ENCODE data around the gene KCNK13. TPM values are rescaled to one million over a fixed set of nuclear protein-coding genes. Genes with fewer than 3 reads are reported as not detected.
"Not testable (repeated sequence)": the region's sequence is repeated elsewhere in the genome, so short reads cannot be mapped to it uniquely, and the experiment has no call there.

The KCNK13 gene
- under 0.01 TPM for total RNA-seq

GRCh38 chr14:90061685-90062126, at the start of gene KCNK13:
Gene KCNK13, plus strand, starts transcription at chr14:90061994. Its CDS starts 212 bp downstream, at chr14:90062206.
- Histone ChIP-seq H3K27ac (ENCODE audit: low read depth, low read length) (no peak within 1 kb of the TSS), H3K36me3 (ENCODE audit: control insufficient read depth in 3 of 3, insufficient read depth in 3 of 3, low read length in 3 of 3) (no peaks in the 10 kb centered on the region), H3K27me3 (ENCODE audit: control insufficient read depth in 3 of 3, insufficient read depth in 3 of 3, low read length in 3 of 3) (peaks cover 50 to 55% (median 51%) of the 10 kb centered on the region in 3 donors), H3K4me1 (ENCODE audit: control insufficient read depth in 3 of 3, insufficient read depth in 3 of 3, low read length in 3 of 3) (peaks cover 11 to 18% (median 17%) of the 10 kb centered on the region in 3 donors), H3K9ac (ENCODE audit: low read depth in 1 of 3, low read length in 3 of 3) (no peak within 1 kb of the TSS), H3K4me3 (ENCODE audit: low read length in 3 of 3) (peak within 1 kb of the TSS; percentile 14 to 36 (median 35)), H3K9me3 (ENCODE audit: control insufficient read depth in 3 of 3, low read length in 3 of 3) (no peaks in the 10 kb centered on the region)

DNA sequence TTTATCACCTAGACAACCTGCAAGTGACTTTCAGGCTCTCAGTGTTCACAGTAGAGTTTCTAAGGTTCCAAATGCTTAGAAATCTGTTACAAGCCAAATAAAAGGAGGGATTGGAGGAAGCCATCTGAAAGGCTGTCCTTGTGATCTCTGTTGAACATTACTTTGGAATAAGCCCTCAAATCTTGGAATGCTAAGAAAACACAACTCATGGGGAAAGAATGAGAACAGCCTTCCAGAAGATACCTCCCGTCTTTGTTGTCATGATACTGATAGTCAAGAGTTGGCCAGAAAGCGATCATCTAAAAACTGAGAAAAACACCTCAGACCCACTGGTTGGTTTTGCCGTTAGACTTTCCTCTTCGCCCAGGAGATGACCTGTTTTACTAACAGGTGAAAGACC, 44.4 kb upstream of the KCNK13 start:
- no peaks in the 10 kb centered on the region for H3K4me1 ChIP-seq (ENCODE audit: control insufficient read depth in 3 of 3, insufficient read depth in 3 of 3, low read length in 3 of 3)
- H3K36me3 ChIP-seq (ENCODE audit: control insufficient read depth in 3 of 3, insufficient read depth in 3 of 3, low read length in 3 of 3), result peaks cover 12 to 22% (median 19%) of the 10 kb centered on the region in 3 donors
- H3K27me3 ChIP-seq (ENCODE audit: control insufficient read depth in 3 of 3, insufficient read depth in 3 of 3, low read length in 3 of 3), result no peaks in the 10 kb centered on the region
- H3K9ac ChIP-seq (ENCODE audit: low read depth in 1 of 3, low read length in 3 of 3), result no peak overlapping the region
- no peaks in the 10 kb centered on the region for H3K9me3 ChIP-seq (ENCODE audit: control insufficient read depth in 3 of 3, low read length in 3 of 3)
- no peak overlapping the region for H3K27ac ChIP-seq (ENCODE audit: low read depth, low read length)
- no peak overlapping the region for H3K4me3 ChIP-seq (ENCODE audit: low read length in 3 of 3)

GRCh38 chr14:90019824-90020523, 41.8 kb upstream of the KCNK13 start:
- Histone ChIP-seq H3K9ac (ENCODE audit: low read depth in 1 of 3, low read length in 3 of 3) (no peak overlapping the region), H3K36me3 (ENCODE audit: control insufficient read depth in 3 of 3, insufficient read depth in 3 of 3, low read length in 3 of 3) (peaks cover 17 to 32% (median 23%) of the 10 kb centered on the region in 3 donors), H3K27ac (ENCODE audit: low read depth, low read length) (no peak overlapping the region), H3K4me3 (ENCODE audit: low read length in 3 of 3) (no peak overlapping the region), H3K4me1 (ENCODE audit: control insufficient read depth in 3 of 3, insufficient read depth in 3 of 3, low read length in 3 of 3) (no peaks in the 10 kb centered on the region), H3K9me3 (ENCODE audit: control insufficient read depth in 3 of 3, low read length in 3 of 3) (no peaks in the 10 kb centered on the region), H3K27me3 (ENCODE audit: control insufficient read depth in 3 of 3, insufficient read depth in 3 of 3, low read length in 3 of 3) (no peaks in the 10 kb centered on the region)

- no peak overlapping the region for H3K9ac ChIP-seq (ENCODE audit: low read depth in 1 of 3, low read length in 3 of 3)
- H3K36me3 ChIP-seq (ENCODE audit: control insufficient read depth in 3 of 3, insufficient read depth in 3 of 3, low read length in 3 of 3), result peaks cover 15 to 27% (median 20%) of the 10 kb centered on the region in 3 donors
Measured at GRCh38 chr14:90023176-90023896, 38.5 kb upstream of the KCNK13 start.

DNA sequence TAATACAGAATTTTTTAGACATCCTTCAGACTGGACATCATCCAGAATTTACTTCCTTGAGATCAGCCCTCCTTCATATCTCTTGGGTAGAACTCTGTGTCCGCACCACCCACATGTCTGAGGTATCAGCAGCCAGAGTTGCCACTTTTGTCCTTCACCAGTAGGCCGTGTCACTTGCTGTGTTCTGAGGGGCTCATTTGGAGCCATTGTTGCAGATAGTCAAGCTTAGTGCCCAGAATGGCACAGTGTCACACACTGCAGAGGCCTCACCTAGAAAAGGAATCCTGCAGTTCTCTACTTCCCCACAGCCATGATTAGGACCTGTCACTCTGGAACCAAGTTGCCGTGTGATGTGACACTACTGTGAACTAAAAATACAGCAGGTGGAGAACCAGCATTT, 36.9 kb upstream of the KCNK13 start:
- Histone ChIP-seq H3K27me3 (ENCODE audit: control insufficient read depth in 3 of 3, insufficient read depth in 3 of 3, low read length in 3 of 3) (no peaks in the 10 kb centered on the region), H3K4me3 (ENCODE audit: low read length in 3 of 3) (no peak overlapping the region), H3K27ac (ENCODE audit: low read depth, low read length) (no peak overlapping the region), H3K36me3 (ENCODE audit: control insufficient read depth in 3 of 3, insufficient read depth in 3 of 3, low read length in 3 of 3) (peaks cover 13 to 20% (median 14%) of the 10 kb centered on the region in 3 donors), H3K4me1 (ENCODE audit: control insufficient read depth in 3 of 3, insufficient read depth in 3 of 3, low read length in 3 of 3) (no peaks in the 10 kb centered on the region), H3K9ac (ENCODE audit: low read depth in 1 of 3, low read length in 3 of 3) (no peak overlapping the region), H3K9me3 (ENCODE audit: control insufficient read depth in 3 of 3, low read length in 3 of 3) (no peaks in the 10 kb centered on the region)

More at GRCh38 chr14:90023176-90023896, 38.5 kb upstream of the KCNK13 start:
- Histone ChIP-seq H3K27ac (ENCODE audit: low read depth, low read length) (no peak overlapping the region), H3K4me3 (ENCODE audit: low read length in 3 of 3) (no peak overlapping the region), H3K4me1 (ENCODE audit: control insufficient read depth in 3 of 3, insufficient read depth in 3 of 3, low read length in 3 of 3) (no peaks in the 10 kb centered on the region), H3K9me3 (ENCODE audit: control insufficient read depth in 3 of 3, low read length in 3 of 3) (no peaks in the 10 kb centered on the region), H3K27me3 (ENCODE audit: control insufficient read depth in 3 of 3, insufficient read depth in 3 of 3, low read length in 3 of 3) (no peaks in the 10 kb centered on the region)

- H3K36me3 ChIP-seq (ENCODE audit: control insufficient read depth in 3 of 3, insufficient read depth in 3 of 3, low read length in 3 of 3), result peaks cover 13 to 18% (median 15%) of the 10 kb centered on the region in 3 donors
- not testable (repeated sequence) for H3K9ac ChIP-seq (ENCODE audit: low read depth in 1 of 3, low read length in 3 of 3); H3K9me3 ChIP-seq (ENCODE audit: control insufficient read depth in 3 of 3, low read length in 3 of 3)
Measured at GRCh38 chr14:90026608-90027007, 35.2 kb upstream of the KCNK13 start.

DNA sequence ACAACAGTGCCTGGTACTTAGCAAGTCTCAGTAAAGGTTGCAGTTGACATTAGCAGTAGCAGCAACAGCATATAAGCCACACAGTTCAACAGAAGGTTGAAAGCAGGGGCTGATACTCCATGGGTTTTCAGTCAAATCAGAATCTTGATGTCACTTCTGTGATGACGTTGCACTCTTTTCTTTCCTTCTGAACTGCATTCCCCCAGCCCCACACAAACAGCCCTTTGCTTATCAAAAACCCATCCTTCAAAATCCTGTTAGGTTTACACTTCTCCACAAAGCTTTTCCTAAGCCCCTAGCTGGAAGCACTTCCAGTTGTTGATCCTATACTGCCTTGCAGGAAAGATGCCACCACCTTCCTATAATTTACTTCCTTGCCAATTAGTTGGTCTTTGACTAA, 34.0 kb upstream of the KCNK13 start:
- H3K36me3 ChIP-seq (ENCODE audit: control insufficient read depth in 3 of 3, insufficient read depth in 3 of 3, low read length in 3 of 3), result peaks cover 9 to 14% (median 10%) of the 10 kb centered on the region in 3 donors
- no peaks in the 10 kb centered on the region for H3K9me3 ChIP-seq (ENCODE audit: control insufficient read depth in 3 of 3, low read length in 3 of 3)
- H3K9ac ChIP-seq (ENCODE audit: low read depth in 1 of 3, low read length in 3 of 3), result no peak overlapping the region
- H3K4me1 ChIP-seq (ENCODE audit: control insufficient read depth in 3 of 3, insufficient read depth in 3 of 3, low read length in 3 of 3), result no peaks in the 10 kb centered on the region
- H3K27ac ChIP-seq (ENCODE audit: low read depth, low read length), result no peak overlapping the region
- no peaks in the 10 kb centered on the region for H3K27me3 ChIP-seq (ENCODE audit: control insufficient read depth in 3 of 3, insufficient read depth in 3 of 3, low read length in 3 of 3)
- H3K4me3 ChIP-seq (ENCODE audit: low read length in 3 of 3), result no peak overlapping the region

More at GRCh38 chr14:90026608-90027007, 35.2 kb upstream of the KCNK13 start:
- not testable (repeated sequence) for H3K27me3 ChIP-seq (ENCODE audit: control insufficient read depth in 3 of 3, insufficient read depth in 3 of 3, low read length in 3 of 3); H3K27ac ChIP-seq (ENCODE audit: low read depth, low read length); H3K4me3 ChIP-seq (ENCODE audit: low read length in 3 of 3); H3K4me1 ChIP-seq (ENCODE audit: control insufficient read depth in 3 of 3, insufficient read depth in 3 of 3, low read length in 3 of 3)

- Histone ChIP-seq H3K36me3 (ENCODE audit: control insufficient read depth in 3 of 3, insufficient read depth in 3 of 3, low read length in 3 of 3) (peaks cover 7 to 17% (median 13%) of the 10 kb centered on the region in 3 donors), H3K4me3 (ENCODE audit: low read length in 3 of 3) (no peak overlapping the region), H3K9me3 (ENCODE audit: control insufficient read depth in 3 of 3, low read length in 3 of 3) (no peaks in the 10 kb centered on the region), H3K4me1 (ENCODE audit: control insufficient read depth in 3 of 3, insufficient read depth in 3 of 3, low read length in 3 of 3) (no peaks in the 10 kb centered on the region), H3K9ac (ENCODE audit: low read depth in 1 of 3, low read length in 3 of 3) (no peak overlapping the region), H3K27ac (ENCODE audit: low read depth, low read length) (no peak overlapping the region), H3K27me3 (ENCODE audit: control insufficient read depth in 3 of 3, insufficient read depth in 3 of 3, low read length in 3 of 3) (no peaks in the 10 kb centered on the region)
Measured at GRCh38 chr14:90034156-90034555, 27.6 kb upstream of the KCNK13 start.

DNA sequence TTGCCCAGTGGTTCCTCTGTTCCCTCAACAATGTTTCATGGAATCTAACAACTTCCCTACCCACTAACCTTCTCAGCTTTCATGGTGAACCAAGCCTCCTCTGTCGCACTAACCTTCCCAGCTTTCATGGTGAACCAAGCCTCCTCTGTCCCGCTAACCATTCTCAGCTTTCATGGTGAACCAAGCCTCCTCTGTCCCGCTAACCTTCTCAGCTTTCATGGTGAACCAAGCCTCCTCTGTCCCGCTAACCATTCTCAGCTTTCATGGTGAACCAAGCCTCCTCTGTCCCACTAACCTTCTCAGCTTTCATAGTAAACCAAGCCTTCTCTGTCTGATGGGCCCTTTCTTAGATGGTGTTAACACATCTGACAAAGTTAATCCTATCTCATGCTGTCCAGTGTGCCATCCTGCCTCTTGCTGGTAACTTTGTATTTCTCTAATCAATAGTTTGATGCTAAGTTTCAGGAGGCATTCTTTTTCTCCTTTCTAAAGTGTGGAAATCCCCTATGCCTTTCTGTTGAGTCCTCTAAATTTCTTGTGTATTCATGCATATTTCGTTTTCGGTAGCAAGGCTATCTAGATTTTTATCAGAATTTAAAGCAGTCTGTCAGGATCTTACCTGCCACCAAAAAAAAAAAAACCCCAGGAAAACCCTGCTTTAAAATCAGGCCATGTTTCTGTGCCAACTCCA, 26.8 kb upstream of the KCNK13 start:
- Histone ChIP-seq H3K36me3 (ENCODE audit: control insufficient read depth in 3 of 3, insufficient read depth in 3 of 3, low read length in 3 of 3) (peaks cover 7 to 17% (median 15%) of the 10 kb centered on the region in 3 donors), H3K9ac (ENCODE audit: low read depth in 1 of 3, low read length in 3 of 3) (no peak overlapping the region), H3K27ac (ENCODE audit: low read depth, low read length) (no peak overlapping the region), H3K4me3 (ENCODE audit: low read length in 3 of 3) (no peak overlapping the region), H3K27me3 (ENCODE audit: control insufficient read depth in 3 of 3, insufficient read depth in 3 of 3, low read length in 3 of 3) (no peaks in the 10 kb centered on the region), H3K4me1 (ENCODE audit: control insufficient read depth in 3 of 3, insufficient read depth in 3 of 3, low read length in 3 of 3) (no peaks in the 10 kb centered on the region), H3K9me3 (ENCODE audit: control insufficient read depth in 3 of 3, low read length in 3 of 3) (no peaks in the 10 kb centered on the region)
